ENCODE results near the gene EPB42. TPM values are rescaled to one million over a fixed set of nuclear protein-coding genes. Genes with fewer than 3 reads are reported as not detected.

Gene EPB42
- total and polyA plus RNA-seq, 2 experiments from 2014 or later = not detected

GRCh38 chr15:43215961-43216360, 4.9 kb downstream of the EPB42 start:
- H2AFZ ChIP-seq = no peak overlapping the region
- no peaks in the 10 kb centered on the region for H3F3A ChIP-seq (replicated peaks; ENCODE audit: low read depth)
- no peak overlapping the region for H3K27ac ChIP-seq (ENCODE audit: low read depth)
- H3K4me1 Mint-ChIP-seq = peaks cover 13% of the 10 kb centered on the region
- no peak overlapping the region for H3K4me2 ChIP-seq
- H3K36me3 ChIP-seq (ENCODE audit: insufficient read depth) = no peaks in the 10 kb centered on the region
- H3K79me2 ChIP-seq (replicated peaks; ENCODE audit: insufficient read depth) = no peaks in the 10 kb centered on the region
- H3K36me3 Mint-ChIP-seq (ENCODE audit: low read depth) = no peaks in the 10 kb centered on the region
- H3K9me3 Mint-ChIP-seq = no peaks in the 10 kb centered on the region
- peaks cover 2% of the 10 kb centered on the region for H3K27me3 Mint-ChIP-seq (ENCODE audit: insufficient read depth, low read depth, poor library complexity)
- H3K4me3 ChIP-seq = no peak overlapping the region
- H3K27me3 ChIP-seq (ENCODE audit: insufficient read depth) = no peaks in the 10 kb centered on the region
- DNase-seq (ENCODE audit: low spot score) (no peak), ATAC-seq (no peak)
- no peak for TF ChIP-seq CREB1 (CRISPR knock-in tag; IDR thresholded peaks at IDR 0.05; ENCODE audit: low read depth)
- TF ChIP-seq NANOG (IDR thresholded peaks at IDR 0.05; ENCODE audit: borderline replicate concordance) = no peak
- no peak for TF ChIP-seq POLR2AphosphoS5 (IDR thresholded peaks at IDR 0.05; ENCODE audit: low read depth)
- TF ChIP-seq ZNF331 (CRISPR knock-in tag; IDR thresholded peaks at IDR 0.05; ENCODE audit: low read depth) = no peak
- TF ChIP-seq ETS1 (IDR thresholded peaks at IDR 0.05) = no peak
- no peak for TF ChIP-seq EZH2 (IDR thresholded peaks at IDR 0.05; ENCODE audit: low read depth, unreplicated experiment)
- no peak for TF ChIP-seq ZNF462 (CRISPR knock-in tag; IDR thresholded peaks at IDR 0.05)
- H3K27ac Mint-ChIP-seq = no peak overlapping the region
- H3K4me3 Mint-ChIP-seq = no peak overlapping the region
- H3K9me2 ChIP-seq (ENCODE audit: insufficient read depth) = no peaks in the 10 kb centered on the region
- no peaks in the 10 kb centered on the region for H4K20me1 ChIP-seq (replicated peaks; ENCODE audit: insufficient read depth)
- no peaks in the 10 kb centered on the region for H3K4me1 ChIP-seq (ENCODE audit: insufficient read depth)
